Endothelial cell of hepatic sinusoid (primary cell): ENCODE measurements around the gene BCL2L13.
"Not testable (repeated sequence)": the region's sequence is repeated elsewhere in the genome, so short reads cannot be mapped to it uniquely, and the experiment has no call there.

ENCODE experiments used
- in situ Hi-C: cut with HindIII; loops from 2 replicates; pipeline ENCODE4 v1.10.0; 2017; ENCODE audit warnings: low sequenced_read_pairs

Gene BCL2L13

DNA sequence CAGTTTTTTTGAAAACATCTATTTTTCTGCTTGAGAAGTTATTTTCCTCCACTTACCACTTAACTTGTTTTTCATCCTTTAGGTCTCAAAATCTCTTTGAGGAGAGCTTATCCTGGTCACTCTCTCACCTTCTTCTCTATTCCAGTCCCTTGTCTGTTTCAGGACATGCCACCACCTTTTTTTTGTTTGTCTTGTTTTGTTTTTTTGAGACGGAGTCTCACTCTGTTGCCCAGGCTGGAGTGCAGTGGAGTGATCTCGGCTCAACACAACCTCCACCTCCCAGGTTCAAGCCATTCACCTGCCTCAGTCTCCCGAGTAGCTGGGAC is 4.6 kb upstream of the BCL2L13 start:
- in situ Hi-C loops: loop anchor here (5.0 kb wide), 1 partner anchor 43 kb away; no protein-coding TSS in a partner anchor

DNA sequence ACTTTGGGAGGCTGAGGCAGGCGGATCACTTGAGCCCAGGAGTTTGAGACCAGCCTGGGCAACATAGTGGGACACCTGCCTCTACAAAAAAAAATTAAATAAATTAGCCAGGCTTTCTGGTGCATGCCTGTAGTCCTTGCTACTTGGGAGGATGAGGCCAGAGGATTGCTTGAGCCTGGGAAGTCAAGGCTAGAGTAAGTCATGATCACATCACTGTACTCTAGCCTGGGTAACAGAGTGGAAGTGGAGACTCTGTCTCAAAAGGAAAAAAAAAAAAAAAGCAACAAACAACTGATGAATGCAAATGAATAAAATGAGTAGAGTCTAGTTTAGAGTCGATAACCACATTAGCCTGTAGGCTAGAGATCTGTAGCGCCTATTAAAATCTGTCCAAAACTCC is 3.9 kb upstream of the BCL2L13 start:
- in situ Hi-C loops: loop anchor here (5.0 kb wide), 1 partner anchor 43 kb away; no protein-coding TSS in a partner anchor

DNA sequence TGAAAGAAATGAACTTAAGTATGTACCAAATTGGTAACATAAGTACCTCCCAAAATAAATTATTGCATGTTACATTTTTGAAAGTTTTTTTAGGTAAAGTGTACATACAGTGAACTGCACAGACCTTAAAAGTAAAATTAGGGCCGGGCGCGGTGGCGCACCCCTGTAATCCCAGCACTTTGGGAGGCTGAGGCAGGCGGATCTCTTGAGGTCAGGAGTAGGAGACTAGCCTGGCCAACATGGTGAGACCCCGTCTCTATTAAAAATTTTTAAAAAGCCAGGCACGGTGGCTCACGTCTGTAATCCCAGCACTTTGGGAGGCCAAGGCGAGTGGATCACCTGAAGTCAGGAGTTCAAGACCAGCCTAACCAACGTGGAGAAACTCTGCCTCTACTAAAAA is 1.7 kb upstream of the BCL2L13 start:
- in situ Hi-C loops: not testable (repeated sequence)

DNA sequence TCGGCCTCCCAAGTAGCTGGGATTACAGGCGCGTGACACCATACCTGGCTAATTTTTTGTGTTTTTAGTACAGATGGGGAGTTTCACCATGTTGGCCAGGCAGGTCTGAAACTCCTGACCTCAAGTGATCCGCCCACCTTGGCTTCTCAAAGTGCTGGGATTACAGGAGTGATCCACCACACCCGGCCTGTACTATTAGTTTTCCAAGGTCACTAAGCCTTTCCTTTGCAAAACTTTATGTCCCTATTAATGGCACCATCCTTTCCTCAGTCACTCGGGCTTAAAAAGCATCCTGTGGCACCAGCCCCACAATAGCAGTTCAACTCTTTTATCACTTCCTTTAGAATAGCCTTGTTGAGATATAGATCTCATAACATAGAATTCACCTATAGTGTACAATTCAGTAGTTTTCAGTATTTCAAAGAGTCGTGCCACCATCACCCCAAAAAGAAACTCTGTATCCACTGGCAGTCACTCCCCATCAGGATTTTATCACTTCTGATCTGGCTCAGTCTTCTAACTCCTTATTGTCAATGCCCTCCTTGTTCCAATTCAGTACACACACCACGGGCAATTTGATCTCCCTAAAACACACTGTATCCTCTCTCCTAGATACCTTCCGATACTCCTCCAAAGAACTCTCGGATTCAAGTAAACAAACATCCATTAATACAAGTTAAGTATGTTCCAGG is 921 bp upstream of the BCL2L13 start:
- in situ Hi-C loops: no loop called here

DNA sequence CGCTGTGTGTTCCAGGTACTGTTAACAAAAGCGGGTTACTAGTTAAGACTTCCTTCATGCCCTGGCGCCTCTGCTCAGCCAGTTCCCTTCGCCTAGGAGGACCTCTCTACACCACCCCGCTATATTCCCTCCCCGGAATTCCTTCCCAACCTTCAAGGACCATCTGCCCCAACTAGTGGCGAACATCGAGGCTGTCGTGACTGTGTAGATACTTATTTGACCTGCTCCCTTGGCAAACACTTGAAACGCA is 450 bp upstream of the BCL2L13 start:
- in situ Hi-C loops: no loop called here

DNA sequence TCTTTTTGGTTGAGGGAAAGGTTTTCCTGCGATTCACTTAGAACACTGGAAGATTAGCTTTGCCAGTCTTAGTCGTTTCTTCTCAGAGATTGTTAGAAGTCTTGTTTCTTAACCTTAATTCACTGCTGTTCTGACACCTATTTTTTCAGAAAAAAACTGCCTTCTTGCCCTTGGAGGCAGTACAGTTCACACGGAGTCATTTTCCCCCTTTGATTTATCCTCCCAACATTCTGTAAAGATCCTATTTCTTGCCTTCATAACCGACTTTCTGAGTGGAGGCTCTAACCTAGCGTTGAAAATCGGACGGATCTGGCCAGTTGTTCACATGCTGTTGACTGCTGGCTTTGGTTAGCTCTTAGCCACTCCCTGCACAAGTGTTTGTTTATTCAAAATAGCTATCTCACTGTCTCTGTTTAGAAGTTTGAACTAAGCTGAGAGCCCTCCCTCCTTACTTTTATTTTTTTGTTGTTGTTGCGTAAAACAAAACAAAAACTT is 737 bp downstream of the BCL2L13 start:
- in situ Hi-C loops: no loop called here

DNA sequence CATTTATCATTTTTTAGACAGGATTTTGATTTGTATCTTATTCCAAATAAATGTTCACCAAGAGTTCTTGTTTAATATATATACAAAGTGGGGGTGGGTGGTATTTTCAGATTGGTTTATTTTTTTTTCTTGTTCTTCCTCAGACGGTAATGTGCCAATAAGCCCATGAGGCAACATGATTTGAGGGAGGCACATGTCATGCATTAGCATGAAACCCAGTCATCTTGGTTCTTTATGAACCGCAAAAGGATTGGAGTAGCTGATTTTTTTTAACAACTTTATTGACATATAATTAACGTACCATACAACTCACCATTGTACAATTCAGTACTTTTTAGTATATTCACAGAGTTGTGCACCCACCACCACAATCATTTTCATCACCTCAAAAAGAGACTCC is 2.7 kb downstream of the BCL2L13 start:
- in situ Hi-C loops: no loop called here

DNA sequence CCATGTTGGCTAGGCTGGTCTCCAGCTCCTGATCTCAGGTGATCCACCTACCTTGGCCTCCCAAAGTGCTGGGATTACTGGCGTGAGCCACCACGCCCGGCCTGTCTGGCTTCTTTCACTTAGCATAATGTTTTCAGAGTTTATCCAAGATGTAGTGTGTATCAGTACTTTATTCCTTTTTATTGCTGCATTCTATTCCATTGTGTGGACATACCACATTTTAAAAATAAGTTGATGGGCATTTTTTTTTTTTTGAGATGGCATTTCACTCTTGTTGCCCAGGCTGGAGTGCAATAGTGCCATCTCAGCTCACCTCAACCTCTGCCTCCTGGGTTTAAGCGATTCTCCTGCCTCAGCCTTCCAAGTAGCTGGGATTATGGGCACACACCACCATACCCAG is 3.8 kb downstream of the BCL2L13 start:
- in situ Hi-C loops: not testable (repeated sequence)

DNA sequence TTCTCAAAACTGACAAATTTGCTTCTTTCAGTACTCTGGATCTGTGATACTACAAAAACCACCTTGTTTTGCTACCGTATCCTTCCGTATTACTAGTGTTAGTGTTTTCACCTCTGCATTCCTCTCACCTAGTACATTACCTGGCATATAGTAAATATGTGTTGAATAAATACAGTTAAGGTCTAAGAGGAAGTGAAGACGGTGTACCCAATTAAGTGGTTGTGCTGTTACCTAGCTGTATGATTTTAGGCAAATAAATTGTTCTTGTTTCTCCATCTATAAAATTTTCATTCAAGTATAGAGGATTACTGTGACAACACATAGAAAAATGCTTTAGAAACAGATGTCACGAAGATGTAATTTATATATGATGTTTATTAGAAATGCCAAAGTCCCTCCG is 8.9 kb downstream of the BCL2L13 start:
- in situ Hi-C loops: loop anchor here (5.0 kb wide), 1 partner anchor 75 kb away; no protein-coding TSS in a partner anchor

DNA sequence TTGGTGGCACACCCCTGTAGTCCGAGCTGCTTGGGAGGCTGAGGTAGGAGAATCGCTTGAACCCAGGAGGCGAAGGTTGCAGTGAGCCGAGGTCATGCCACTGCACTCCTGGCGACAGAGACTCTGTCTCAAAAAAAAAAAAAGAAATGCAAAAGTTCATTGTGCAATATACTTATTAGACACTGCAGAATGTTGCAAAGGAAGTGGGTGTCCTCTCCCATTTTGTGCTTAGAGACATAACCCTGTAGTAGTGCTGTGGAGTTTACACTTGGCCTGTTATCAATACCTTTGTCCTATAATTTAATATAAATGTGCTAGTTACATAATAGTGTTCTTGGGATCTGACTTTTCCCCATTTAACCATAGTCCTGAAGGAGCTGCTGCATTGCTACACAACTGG is 9.4 kb downstream of the BCL2L13 start:
- in situ Hi-C loops: loop anchor here (5.0 kb wide), 1 partner anchor 74 kb away; no protein-coding TSS in a partner anchor

DNA sequence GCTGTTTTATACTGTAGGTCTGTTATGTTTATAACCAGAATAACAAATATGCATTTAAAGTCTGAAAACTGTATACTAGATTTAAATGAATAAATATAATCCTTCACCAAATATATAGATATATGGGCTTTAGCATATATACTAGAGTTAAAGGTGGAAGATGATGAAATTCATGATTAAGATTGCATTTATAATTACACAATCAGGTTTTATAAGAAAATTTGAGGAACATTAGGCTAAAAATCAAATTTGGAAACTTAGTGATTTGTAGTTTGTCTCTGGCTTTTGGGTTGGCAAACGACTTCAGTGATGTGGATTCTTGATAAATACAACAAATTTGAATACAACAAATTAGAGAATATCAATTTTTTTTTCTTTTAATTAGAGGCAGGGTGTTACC is 10.0 kb downstream of the BCL2L13 start:
- in situ Hi-C loops: loop anchor here (5.0 kb wide), 1 partner anchor 74 kb away; no protein-coding TSS in a partner anchor

DNA sequence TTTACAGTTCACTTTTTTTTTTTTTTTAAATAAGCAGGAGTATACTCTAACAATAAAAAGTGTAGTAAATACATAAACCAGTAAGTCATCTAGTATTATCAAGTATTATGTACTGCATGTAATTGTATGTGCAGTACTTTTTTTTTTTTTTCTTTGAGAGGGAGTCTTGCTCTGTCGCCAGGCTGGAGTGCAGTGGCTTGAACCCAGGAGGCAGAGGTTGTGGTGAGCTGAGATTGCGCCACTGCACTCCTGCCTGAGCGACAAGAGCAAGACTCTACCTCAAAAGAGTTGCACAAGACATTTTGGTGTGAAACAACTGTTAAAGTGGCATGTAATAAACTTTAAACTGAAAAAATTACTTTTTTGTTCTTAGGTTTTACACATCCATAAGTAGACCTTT is 16.7 kb downstream of the BCL2L13 start:
- in situ Hi-C loops: no loop called here

DNA sequence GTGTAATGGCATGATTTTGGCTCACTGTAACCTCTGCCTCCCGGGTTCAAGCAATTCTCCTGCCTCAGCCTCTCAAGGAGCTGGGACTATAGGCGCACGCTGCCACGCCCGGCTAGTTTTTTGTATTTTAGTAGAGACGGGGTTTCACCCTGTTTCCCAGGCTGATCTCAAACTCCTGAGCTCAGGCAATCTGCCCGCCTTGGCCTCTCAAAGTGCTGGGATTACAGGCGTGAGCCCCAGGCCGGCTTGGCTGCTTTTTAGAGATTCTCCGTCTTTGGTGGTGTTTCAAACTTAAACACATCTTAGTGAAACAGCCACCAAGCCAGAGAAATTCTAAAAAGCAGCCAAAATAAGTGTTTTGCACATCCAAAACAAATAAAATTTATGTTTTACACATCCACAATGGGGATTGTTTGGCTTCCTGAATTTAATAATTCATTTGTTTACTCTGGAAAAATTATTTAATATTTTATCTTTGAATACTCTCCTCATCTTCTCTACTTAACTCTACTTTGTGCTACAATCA is 18.4 kb downstream of the BCL2L13 start:
- in situ Hi-C loops: no loop called here

DNA sequence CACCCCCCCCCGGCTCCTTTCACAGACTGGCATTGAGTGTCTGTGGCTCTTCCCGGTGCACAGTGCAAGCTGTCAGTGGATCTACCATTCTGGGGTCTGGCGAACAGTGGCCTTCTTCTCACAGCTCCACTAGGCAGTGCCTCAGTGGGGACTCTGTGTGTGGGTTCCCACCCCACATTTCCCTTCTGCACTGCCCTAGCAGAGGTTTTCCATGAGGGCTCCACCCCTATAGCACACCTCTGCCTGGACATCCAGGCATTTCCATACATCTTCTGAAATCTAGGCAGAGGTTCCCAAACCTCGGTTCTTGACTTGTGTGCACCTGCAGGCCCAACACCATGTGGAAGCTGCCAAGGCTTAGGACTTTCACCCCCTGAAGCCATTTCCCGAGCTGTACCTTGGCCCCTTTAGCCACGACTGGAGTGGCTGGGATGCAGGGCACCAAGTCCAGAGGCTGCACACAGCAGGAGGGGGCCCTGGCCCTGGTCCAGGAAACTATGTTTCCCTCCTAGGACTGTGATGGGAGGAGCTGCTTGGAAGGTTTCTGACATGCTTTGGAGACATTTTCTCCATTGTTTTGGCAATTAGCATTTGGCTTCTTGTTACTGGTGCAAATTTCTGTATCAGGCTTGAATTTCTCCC is 26.0 kb downstream of the BCL2L13 start:
- in situ Hi-C loops: no loop called here

DNA sequence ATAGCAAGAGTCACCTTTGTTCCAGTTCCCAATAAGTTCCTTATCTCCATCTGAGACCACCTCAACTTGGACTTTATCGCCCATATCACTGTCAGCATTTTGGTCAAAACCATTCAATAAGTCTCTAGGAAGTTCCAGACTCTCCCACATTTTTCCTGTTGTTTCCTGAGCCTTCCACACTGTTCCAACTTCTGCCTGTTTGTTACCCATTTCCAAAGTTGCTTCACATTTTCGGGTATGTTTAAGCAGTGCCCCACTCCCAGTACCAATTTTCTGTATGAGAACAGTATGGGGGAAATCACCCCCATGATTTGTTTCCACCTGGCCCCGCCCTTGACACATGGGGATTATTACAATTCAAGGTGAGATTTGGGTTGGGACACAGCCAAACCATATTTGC is 26.7 kb downstream of the BCL2L13 start:
- in situ Hi-C loops: no loop called here

DNA sequence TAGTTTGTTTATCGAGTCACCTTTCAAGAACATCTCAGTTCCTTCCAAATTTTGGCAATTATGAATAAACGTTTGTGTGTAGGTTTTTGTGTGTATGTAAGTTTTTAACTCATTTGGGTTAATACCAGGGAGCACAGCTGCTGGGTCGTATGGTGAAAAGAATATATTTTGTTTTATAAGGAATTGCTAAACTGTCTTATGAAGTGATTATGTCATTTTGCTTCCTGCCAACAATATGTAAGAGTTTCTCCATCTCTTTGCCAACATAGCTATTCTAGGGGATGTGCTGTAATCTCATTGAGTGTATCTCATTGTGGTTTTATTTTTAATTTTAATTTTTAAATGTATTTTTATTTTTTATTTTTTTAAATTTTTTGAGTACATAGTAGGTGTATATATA is 27.3 kb downstream of the BCL2L13 start:
- in situ Hi-C loops: no loop called here

DNA sequence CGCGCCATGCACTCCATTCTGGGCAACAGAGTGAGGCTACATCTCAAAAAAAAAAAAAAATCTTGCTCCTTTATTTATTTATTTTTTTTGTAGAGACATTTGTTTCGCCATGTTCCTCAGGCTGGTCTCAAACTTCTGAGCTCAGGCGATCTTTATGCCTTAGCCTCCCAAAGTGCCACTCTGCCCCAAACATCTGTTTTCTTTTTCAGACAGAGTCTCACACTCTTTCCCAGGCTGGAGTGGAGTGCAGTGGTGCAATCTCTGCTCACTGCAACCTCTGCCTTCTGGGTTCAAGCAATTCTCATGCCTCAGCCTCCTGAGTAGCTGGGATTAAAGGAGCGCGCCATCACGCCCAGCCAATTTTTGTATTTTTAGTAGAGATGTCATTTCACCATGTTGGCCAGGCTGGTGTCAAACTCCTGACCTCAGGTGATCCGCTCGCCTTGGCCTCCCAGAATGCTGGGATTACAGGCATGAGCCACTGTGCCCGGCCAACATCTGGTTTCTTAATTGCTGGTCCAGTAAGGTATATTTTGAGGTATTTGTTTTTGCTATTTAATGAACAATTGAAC is 33.0 kb downstream of the BCL2L13 start:
- in situ Hi-C loops: not testable (repeated sequence)

DNA sequence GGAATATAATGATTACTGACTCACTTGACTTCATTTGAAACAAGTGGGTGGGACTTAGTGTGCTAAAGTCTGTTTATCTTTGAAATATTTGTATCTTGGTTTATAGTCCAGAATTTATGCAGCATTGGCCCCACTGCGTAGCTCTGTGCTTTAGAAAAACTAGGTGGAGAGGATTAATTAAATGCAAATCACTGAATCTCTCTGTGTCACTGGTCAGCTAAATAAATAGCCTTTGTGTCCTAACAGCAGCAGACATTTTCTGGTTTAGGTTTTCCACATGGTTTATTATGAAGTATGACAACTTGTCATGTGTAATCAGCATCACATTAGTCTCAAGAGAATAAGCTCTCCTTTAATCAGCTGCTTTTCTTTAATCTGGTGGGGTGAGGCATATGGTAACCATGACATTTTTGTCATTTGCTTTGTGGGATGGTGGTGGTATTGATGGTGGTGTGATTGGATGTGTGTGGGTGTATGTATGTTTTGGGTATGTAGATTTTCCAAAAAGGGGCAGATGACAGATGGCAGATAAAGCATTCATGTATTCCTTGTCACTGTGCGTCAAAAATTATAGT is 33.9 kb downstream of the BCL2L13 start:
- in situ Hi-C loops: no loop called here

DNA sequence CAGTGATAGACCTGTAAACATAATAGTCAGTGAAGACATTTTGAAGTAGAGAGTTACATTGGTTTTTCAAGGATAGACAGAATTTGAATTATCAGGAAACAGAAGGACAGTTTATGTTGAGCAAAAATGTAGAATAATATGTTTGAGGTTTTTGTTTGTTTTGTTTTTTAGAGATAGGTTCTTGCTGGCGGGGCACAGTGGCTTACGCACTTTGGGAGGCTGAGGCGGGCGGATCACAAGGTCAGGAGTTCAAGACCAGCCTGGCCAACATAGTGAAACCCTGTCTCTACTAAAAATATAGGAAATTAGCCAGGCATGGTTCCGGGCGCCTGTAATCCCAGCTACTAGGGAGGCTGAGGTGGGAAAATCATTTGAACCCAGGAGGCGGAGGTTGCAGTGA is 35.6 kb downstream of the BCL2L13 start:
- in situ Hi-C loops: no loop called here

DNA sequence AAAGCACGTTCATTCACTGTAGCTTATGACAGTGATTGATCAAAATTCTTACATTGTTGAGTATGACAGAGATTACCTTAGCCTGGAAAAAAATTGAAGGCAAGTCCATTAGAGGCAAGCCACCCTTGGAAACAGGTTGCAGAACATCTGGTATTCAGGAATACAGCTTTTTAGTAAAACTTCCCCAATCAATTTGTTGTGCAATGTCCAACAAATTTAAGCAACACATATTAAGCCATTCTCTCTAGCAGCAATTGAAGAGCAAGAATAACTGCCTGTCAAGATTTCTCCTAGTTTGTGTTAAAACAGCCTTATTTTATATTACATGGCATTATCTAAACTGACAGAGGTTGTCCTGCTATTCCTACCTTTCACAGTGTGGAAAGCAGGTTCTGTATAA is 37.0 kb downstream of the BCL2L13 start:
- in situ Hi-C loops: loop anchor here (5.0 kb wide), 2 partner anchors 43 to 52 kb away; no protein-coding TSS in a partner anchor

DNA sequence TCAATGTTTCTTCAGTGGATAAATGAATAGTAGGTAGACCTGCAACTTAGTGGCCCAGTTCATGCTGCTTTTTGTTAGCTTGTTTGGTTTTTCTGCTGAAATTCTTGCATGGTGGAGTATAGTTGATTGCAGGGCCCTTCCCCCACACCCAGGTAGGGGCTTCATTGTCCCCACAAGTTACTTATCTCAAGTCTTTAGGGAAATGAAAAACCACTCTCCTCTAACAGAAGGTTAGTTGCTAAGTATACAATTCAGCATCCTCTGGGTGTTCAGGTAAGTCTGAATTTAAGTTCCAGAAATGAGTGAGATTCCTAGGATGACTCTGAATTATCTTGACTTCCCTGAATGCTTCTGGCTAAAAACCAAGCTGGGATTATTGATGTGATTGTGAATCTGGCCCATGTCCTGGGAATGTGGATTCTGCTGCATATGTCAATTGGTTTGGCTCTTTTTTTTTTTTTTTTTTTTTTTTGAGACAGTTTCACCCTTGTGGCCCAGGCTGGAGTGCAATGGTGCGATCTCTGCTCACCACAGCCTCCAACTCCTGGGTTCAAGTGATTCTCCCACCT is 40.3 kb downstream of the BCL2L13 start:
- in situ Hi-C loops: loop anchor here (5.0 kb wide), 2 partner anchors 47 to 48 kb away; no protein-coding TSS in a partner anchor
